Neural progenitor cell (in vitro differentiated cells): Measurements from ENCODE around the gene EDDM3A. TPM values are rescaled to one million over a fixed set of nuclear protein-coding genes. Genes with fewer than 3 reads are reported as not detected.

ENCODE experiments used
- DNase-seq: peaks from one replicate; pipeline ENCODE4 v3.0.0-alpha.2; 2016; ENCODE audit warnings: low spot score
- H2AFZ ChIP-seq: fragments of 200-600 bp; sonication (generic); replicated peaks from 2 replicates; pipeline ENCODE4 v1.6.1; 2016; ENCODE audit warnings: antibody characterized with exemption
- H3F3A ChIP-seq: fragments of 200-600 bp; sonication (generic); 2 replicates; pipeline ENCODE4 v1.6.1; 2016; ENCODE audit warnings: antibody characterized with exemption, low read depth
- H3K27ac ChIP-seq: fragments of 200-600 bp; sonication (generic); 2 replicates; pipeline ENCODE4 v1.5.1; 2016; ENCODE audit warnings: mild to moderate bottlenecking
- H3K27me3 ChIP-seq: fragments of 200-600 bp; sonication (generic); 2 replicates; pipeline ENCODE4 v1.6.1; 2016; ENCODE audit warnings: mild to moderate bottlenecking, moderate library complexity
- H3K36me3 ChIP-seq: fragments of 200-600 bp; sonication (generic); 2 replicates; pipeline ENCODE4 v1.5.1; 2016
- H3K4me1 ChIP-seq: fragments of 200-600 bp; sonication (generic); 2 replicates; pipeline ENCODE4 v1.6.1; 2016; ENCODE audit warnings: mixed run types
- H3K4me2 ChIP-seq: fragments of 200-600 bp; sonication (generic); 2 replicates; pipeline ENCODE4 v1.6.1; 2016
- H3K4me3 ChIP-seq: fragments of 200-600 bp; sonication (generic); 2 replicates; pipeline ENCODE4 v1.5.1; 2016
- H3K79me2 ChIP-seq: fragments of 200-600 bp; sonication (generic); 2 replicates; pipeline ENCODE4 v1.6.1; 2016; ENCODE audit warnings: low read depth
- H3K9ac ChIP-seq: fragments of 200-600 bp; sonication (generic); 2 replicates; pipeline ENCODE4 v1.6.1; 2016
- H3K9me3 ChIP-seq: fragments of 200-600 bp; sonication (generic); 2 replicates; pipeline ENCODE4 v1.5.1; 2016; ENCODE audit warnings: low read depth
- H4K20me1 ChIP-seq: fragments of 200-600 bp; sonication (generic); 2 replicates; pipeline ENCODE4 v1.6.1; 2016; ENCODE audit warnings: low read depth
- H3K27ac Mint-ChIP-seq: 3 replicates; pipeline ENCODE4 v1.8.0; 2021; ENCODE audit warnings: mixed read lengths
- H3K27me3 Mint-ChIP-seq: 2 replicates; pipeline ENCODE4 v1.8.0; 2022; ENCODE audit warnings: low read depth, mild to moderate bottlenecking, inconsistent platforms, moderate library complexity, mixed read lengths; ENCODE audit not compliant: insufficient read depth
- H3K36me3 Mint-ChIP-seq: 3 replicates; pipeline ENCODE4 v1.8.0; 2021; ENCODE audit warnings: mixed read lengths
- H3K4me1 Mint-ChIP-seq: 3 replicates; pipeline ENCODE4 v1.8.0; 2021; ENCODE audit warnings: mixed read lengths
- H3K4me3 Mint-ChIP-seq: 3 replicates; pipeline ENCODE4 v1.8.0; 2021; ENCODE audit warnings: mild to moderate bottlenecking, moderate library complexity, mixed read lengths
- H3K9me3 Mint-ChIP-seq: 3 replicates; pipeline ENCODE4 v1.8.0; 2020; ENCODE audit warnings: mixed read lengths
- CTCF ChIP-seq: fragments of 200-600 bp; sonication (generic); IDR thresholded peaks from 2 replicates; pipeline ENCODE4 v1.5.1; 2017; ENCODE audit warnings: antibody characterized with exemption, mild to moderate bottlenecking
- EZH2 ChIP-seq: fragments of 200-600 bp; sonication (generic); IDR thresholded peaks from 2 replicates; pipeline ENCODE4 v1.6.1; 2017; ENCODE audit warnings: antibody characterized with exemption, mild to moderate bottlenecking, moderate library complexity
- EZH2phosphoT487 ChIP-seq: fragments of 200-600 bp; sonication (generic); IDR thresholded peaks from 2 replicates; pipeline ENCODE4 v1.6.1; 2017; ENCODE audit warnings: antibody characterized with exemption
- total RNA-seq: library from RNA; depleted of rRNA; stranded (reverse); fragments of >200 nt; gene quantifications from 2 replicates; pipeline ENCODE4 v1.2.3, GENCODE V29; 2015; ENCODE audit warnings: low replicate concordance

Gene EDDM3A
- total RNA-seq, 1 donor from 2014 or later, result not detected

- Mint-ChIP-seq H3K4me3 (no peak overlapping the region), H3K27me3 (no peaks in the 10 kb centered on the region), H3K36me3 (no peaks in the 10 kb centered on the region), H3K4me1 (no peaks in the 10 kb centered on the region), H3K9me3 (peaks cover 3% of the 10 kb centered on the region), H3K27ac (no peak overlapping the region)
- H3K4me1 ChIP-seq, result no peaks in the 10 kb centered on the region
- H3K79me2 ChIP-seq, result no peaks in the 10 kb centered on the region
- no peaks in the 10 kb centered on the region for H4K20me1 ChIP-seq
- no peak for DNase-seq
- no peaks in the 10 kb centered on the region for H3K36me3 ChIP-seq
- H3K9ac ChIP-seq, result no peak overlapping the region
- no peaks in the 10 kb centered on the region for H3K9me3 ChIP-seq
- H3K27me3 ChIP-seq, result no peaks in the 10 kb centered on the region
- H3K4me3 ChIP-seq, result no peak overlapping the region
- no peak overlapping the region for H2AFZ ChIP-seq
- H3F3A ChIP-seq, result no peaks in the 10 kb centered on the region
- TF ChIP-seq EZH2phosphoT487 (no peak), CTCF (no peak), EZH2 (no peak)
- no peak overlapping the region for H3K27ac ChIP-seq
- no peak overlapping the region for H3K4me2 ChIP-seq
Measured at GRCh38 chr14:20719777-20720176, 25.9 kb upstream of the EDDM3A start.

GRCh38 chr14:20720741-20721140 is 24.9 kb upstream of the EDDM3A start:
- Histone ChIP-seq H3K4me3 (no peak overlapping the region), H3K9me3 (no peaks in the 10 kb centered on the region), H3K4me1 (no peaks in the 10 kb centered on the region), H2AFZ (no peak overlapping the region), H3K9ac (no peak overlapping the region), H3K36me3 (no peaks in the 10 kb centered on the region), H3K79me2 (no peaks in the 10 kb centered on the region), H3K4me2 (no peak overlapping the region), H3K27ac (no peak overlapping the region), H3K27me3 (no peaks in the 10 kb centered on the region), H3F3A (no peaks in the 10 kb centered on the region), H4K20me1 (no peaks in the 10 kb centered on the region)
- no peak for DNase-seq
- Mint-ChIP-seq H3K27ac (no peak overlapping the region), H3K27me3 (no peaks in the 10 kb centered on the region), H3K36me3 (no peaks in the 10 kb centered on the region), H3K9me3 (peaks cover 6% of the 10 kb centered on the region), H3K4me1 (no peaks in the 10 kb centered on the region), H3K4me3 (no peak overlapping the region)
- TF ChIP-seq EZH2phosphoT487 (no peak), CTCF (no peak), EZH2 (no peak)

GRCh38 chr14:20722016-20722415 is 23.7 kb upstream of the EDDM3A start:
- no peak for TF ChIP-seq EZH2
- no peak for TF ChIP-seq EZH2phosphoT487
- TF ChIP-seq CTCF, result no peak
- no peak overlapping the region for H2AFZ ChIP-seq
- H3K27ac Mint-ChIP-seq, result no peak overlapping the region
- no peak for DNase-seq
- H3K27me3 ChIP-seq, result no peaks in the 10 kb centered on the region
- no peaks in the 10 kb centered on the region for H3K36me3 Mint-ChIP-seq
- H3K4me3 Mint-ChIP-seq, result no peak overlapping the region
- H3K9ac ChIP-seq, result no peak overlapping the region
- H3K4me1 ChIP-seq, result no peaks in the 10 kb centered on the region
- H3K4me2 ChIP-seq, result no peak overlapping the region
- H3K9me3 Mint-ChIP-seq, result peaks cover 6% of the 10 kb centered on the region
- no peaks in the 10 kb centered on the region for H3K36me3 ChIP-seq
- no peaks in the 10 kb centered on the region for H3K79me2 ChIP-seq
- H3K4me1 Mint-ChIP-seq, result no peaks in the 10 kb centered on the region
- H3K9me3 ChIP-seq, result no peaks in the 10 kb centered on the region
- H3F3A ChIP-seq, result no peaks in the 10 kb centered on the region
- H3K27me3 Mint-ChIP-seq, result no peaks in the 10 kb centered on the region
- H3K4me3 ChIP-seq, result no peak overlapping the region
- no peaks in the 10 kb centered on the region for H4K20me1 ChIP-seq
- H3K27ac ChIP-seq, result no peak overlapping the region

GRCh38 chr14:20723488-20723887 is 22.2 kb upstream of the EDDM3A start:
- H3K4me3 ChIP-seq, result no peak overlapping the region
- Mint-ChIP-seq H3K4me3 (no peak overlapping the region), H3K36me3 (no peaks in the 10 kb centered on the region)

More at GRCh38 chr14:20723488-20723887, 22.2 kb upstream of the EDDM3A start:
- Mint-ChIP-seq H3K9me3 (peaks cover 6% of the 10 kb centered on the region), H3K4me1 (no peaks in the 10 kb centered on the region), H3K27me3 (no peaks in the 10 kb centered on the region), H3K27ac (no peak overlapping the region)
- H3K27ac ChIP-seq, result no peak overlapping the region
- no peaks in the 10 kb centered on the region for H3F3A ChIP-seq
- no peaks in the 10 kb centered on the region for H3K27me3 ChIP-seq
- no peaks in the 10 kb centered on the region for H3K36me3 ChIP-seq
- no peak overlapping the region for H2AFZ ChIP-seq
- TF ChIP-seq EZH2phosphoT487 (no peak), CTCF (no peak), EZH2 (no peak)
- H3K4me2 ChIP-seq, result no peak overlapping the region
- no peaks in the 10 kb centered on the region for H3K79me2 ChIP-seq
- no peaks in the 10 kb centered on the region for H4K20me1 ChIP-seq
- no peaks in the 10 kb centered on the region for H3K4me1 ChIP-seq
- H3K9ac ChIP-seq, result no peak overlapping the region
- no peak for DNase-seq
- H3K9me3 ChIP-seq, result no peaks in the 10 kb centered on the region
